ENCODE data around the gene TXNRD2.

DNA sequence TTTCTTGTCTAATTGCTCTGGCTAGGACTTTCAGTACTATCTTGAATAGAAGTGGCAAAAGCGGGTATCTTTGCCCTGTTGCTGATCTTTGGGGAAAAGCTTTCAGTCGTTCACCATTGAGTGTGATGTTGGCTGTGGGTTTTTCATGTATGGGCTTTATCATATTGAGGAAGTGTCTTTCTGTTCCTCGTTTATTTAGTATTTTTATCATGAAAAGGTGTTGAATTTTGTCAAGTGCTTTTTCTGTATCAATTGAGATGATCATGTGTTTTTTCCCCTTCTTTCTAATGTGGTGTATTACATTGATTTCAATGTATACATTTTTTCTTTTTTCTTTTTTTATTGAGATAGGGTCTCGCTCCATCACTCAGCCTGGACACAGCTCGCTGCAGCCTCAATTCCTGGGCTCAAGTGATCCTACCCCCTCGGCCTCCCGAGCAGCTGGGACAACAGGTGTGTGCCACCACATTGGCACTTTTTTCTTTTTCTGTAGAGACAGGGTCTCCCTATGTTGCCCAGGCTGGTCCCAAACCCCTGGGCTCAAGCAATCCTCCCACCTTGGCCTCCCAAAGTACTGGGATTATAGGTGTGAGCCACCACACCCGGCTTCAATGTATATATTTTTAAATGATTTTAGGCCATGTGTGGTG, 81.6 kb downstream of the TXNRD2 start:
- TF ChIP-seq, protein P1, sequence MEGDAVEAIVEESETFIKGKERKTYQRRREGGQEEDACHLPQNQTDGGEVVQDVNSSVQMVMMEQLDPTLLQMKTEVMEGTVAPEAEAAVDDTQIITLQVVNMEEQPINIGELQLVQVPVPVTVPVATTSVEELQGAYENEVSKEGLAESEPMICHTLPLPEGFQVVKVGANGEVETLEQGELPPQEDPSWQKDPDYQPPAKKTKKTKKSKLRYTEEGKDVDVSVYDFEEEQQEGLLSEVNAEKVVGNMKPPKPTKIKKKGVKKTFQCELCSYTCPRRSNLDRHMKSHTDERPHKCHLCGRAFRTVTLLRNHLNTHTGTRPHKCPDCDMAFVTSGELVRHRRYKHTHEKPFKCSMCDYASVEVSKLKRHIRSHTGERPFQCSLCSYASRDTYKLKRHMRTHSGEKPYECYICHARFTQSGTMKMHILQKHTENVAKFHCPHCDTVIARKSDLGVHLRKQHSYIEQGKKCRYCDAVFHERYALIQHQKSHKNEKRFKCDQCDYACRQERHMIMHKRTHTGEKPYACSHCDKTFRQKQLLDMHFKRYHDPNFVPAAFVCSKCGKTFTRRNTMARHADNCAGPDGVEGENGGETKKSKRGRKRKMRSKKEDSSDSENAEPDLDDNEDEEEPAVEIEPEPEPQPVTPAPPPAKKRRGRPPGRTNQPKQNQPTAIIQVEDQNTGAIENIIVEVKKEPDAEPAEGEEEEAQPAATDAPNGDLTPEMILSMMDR (IDR thresholded peaks at IDR 0.05): no peak
- no peak for TF ChIP-seq EZH2 (IDR thresholded peaks at IDR 0.05; ENCODE audit: borderline replicate concordance, insufficient read depth, low read depth, low read length, poor library complexity, severe bottlenecking)
